NAMALWA (cell line): ENCODE results near the gene EEPD1.
"Not testable (repeated sequence)": the region's sequence is repeated elsewhere in the genome, so short reads cannot be mapped to it uniquely, and the experiment has no call there.

Source experiments
- DNase-seq: peaks from one replicate; pipeline ENCODE4 v3.0.0-alpha.2; 2015; ENCODE audit warnings: low spot score

The EEPD1 gene

DNA sequence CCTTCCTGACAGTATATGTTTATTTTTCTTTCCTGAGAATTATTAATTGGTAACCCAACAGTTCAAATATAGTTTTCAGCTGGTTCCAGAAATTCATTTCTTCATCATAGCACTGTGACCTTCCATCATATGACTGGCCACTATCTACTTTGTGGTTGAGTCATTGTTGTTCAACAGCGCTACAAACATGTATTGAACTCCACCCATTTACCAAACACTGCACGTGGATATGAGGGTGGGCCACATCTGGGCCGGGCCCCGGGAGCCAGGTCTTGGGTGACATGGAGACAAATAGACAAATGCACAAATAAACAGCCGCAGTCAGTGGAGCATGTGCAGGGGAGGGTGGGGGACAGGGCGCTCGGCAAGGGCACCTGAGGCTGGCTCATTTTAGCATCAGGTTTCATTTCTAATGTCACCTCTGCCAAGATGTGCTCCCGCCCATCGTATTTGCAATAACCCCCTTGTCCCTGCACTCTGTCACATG is 24.0 kb upstream of the EEPD1 start:
- DNase-seq, result no peak

- DNase-seq, result no peak
These were observed 22.7 kb upstream of the EEPD1 start for GRCh38 chr7:36130236-36130945.

- DNase-seq, result no peak
These were observed 22.0 kb upstream of the EEPD1 start for GRCh38 chr7:36131026-36131425.

- DNase-seq, result no peak
These were observed 21.6 kb upstream of the EEPD1 start for GRCh38 chr7:36131499-36131898.

DNA sequence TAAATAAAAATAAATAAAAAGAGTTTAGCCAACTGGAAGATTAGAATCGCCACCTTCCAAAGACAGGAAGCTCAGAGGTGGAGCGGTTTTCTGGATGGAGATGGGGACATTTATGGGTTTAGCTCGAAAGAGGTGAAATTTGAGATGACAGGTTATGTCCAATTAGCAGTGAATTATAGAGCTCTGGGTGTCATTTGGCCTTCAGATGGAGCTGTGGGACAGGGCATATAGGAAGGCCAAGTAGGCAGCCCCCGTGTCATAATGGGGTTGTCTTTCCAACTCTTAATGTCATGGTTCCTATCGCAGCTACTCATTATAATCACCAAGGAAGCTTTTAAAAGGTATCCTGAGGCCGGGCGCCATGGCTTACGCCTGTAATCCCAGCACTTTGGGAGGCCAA is 21.0 kb upstream of the EEPD1 start:
- DNase-seq, result peak; percentile 48

GRCh38 chr7:36135700-36136099 is 17.4 kb upstream of the EEPD1 start:
- no peak for DNase-seq

DNA sequence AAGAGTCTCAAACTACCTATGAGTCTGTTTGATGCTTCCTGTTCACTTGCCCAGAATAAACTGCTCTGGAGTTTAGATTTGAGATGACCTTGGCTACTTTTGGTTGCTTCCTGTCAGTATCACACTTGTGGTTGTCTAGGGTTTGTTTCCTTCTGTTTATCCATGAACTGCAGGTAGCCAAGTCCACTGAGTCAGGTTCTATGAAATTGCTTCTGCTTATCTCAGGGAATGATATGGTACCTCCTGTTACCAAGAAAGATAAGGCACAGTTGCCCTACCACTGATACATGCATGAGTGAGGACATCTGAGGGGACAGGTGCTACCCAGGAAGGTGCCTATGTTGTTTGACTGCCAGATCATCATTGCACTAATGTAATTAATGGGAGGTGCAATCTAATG is 15.8 kb upstream of the EEPD1 start:
- DNase-seq, result no peak

DNA sequence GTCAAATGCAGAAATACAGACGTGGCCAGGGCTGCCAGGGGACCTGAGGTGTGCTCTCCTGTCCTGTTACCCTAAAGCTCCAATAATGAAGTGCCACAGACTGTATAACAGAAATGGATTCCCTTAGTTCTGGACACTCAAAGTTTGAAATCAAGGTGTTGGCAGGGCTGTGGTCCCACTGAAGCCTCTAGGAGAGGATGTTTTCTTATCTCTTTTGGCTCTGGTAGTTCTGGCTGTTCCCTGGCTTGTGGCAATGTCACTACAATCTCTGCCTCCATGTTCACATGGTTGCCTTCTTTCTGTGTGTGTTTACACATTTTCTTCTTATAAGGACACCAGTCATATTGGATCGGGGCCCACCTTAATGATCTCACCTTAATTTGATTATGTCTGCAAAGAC is 15.3 kb upstream of the EEPD1 start:
- no peak for DNase-seq

GRCh38 chr7:36138209-36138608 is 14.8 kb upstream of the EEPD1 start:
- no peak for DNase-seq

DNA sequence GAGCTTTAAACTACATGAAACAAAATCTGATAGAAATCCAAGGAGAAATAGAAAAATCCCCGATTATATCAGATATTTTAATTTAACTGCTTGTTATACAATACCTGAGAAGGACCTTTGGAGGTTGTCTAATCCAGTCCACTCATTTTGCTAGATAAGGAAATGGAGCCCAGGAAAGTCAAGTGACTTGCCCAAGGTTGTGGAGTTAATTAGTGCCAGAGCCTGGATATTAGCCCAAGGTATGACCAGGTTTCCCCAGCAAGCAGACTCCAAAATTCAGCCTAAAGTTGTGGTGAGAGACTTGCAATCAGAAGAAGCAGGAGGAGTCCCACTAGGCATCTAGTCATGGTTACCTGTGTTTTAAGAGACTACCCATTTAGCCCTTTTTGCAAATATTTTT is 11.7 kb upstream of the EEPD1 start:
- DNase-seq, result no peak

DNA sequence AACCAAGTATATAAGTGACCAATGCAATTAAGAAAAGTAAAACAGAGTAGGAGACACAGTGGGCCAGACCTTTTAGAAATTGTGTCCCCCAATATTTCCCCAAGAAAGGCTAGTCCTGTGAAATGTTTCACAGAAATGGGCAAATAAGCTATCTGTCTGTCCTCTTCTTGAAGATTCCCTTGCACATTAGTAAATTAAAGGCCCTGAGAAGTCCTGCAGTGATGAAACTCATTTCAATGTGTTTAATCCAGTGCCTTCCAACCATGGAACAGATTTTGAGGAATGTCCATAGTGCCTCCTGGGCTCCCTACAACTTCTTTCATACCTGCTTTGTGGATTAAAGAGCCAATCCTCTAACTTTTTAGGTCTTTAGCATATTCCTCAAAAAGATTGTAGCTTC is 11.2 kb upstream of the EEPD1 start:
- DNase-seq, result no peak

DNA sequence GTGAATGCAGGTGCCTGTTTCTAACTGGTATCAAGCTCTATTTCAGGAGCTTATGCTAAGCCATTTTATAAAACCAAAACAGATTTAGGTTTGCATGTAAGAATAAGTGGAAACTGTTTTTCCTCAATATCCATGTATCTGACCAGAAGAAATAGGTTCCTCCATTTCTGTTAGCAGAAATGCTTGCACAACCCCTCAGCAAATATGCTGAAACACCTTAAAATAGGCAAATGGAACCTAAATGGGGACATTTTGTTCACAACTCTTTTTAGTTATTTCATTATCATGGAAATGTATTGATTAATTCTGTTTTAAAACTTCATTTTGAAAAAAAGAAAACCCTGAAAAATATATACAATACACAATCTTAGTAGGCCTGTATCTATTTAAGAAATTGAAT is 8.9 kb upstream of the EEPD1 start:
- no peak for DNase-seq

DNA sequence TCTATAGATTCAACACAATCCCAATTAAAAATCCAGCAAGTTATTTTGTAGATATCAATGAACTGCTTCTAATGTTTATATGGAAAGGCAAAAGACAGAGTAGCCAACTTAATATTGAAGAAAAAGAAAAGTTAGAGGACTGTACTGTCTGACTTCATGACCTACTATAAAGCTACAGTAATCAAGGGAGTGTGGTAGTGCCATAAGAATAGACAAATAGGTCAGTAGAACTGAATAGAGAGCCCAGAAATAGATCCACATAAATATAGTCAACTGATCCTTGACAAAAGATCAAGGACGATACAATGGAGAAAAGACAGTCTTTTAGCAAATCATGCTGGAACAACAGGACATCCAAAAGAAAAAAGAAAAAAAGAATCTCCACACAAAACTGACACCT is 7.4 kb upstream of the EEPD1 start:
- DNase-seq, result no peak

DNA sequence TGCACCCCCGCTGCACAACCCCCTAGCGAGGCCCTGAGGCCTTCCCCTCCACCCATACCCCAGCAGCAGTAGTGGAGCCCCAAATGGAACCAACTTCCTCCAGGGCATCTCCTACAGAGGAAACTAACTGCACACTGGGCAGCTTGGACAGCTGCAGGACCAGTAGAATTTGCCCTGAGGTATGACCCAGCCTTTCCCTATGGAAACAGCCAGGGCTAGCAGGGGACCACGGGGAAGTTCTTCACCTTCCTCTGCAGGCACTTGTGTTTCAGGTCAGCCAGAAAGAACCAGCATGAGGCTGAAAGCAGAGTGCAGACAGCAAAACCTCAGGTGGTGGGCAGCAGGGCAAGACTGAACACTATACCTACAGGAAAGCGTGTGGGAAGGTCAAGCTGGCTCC is 5.7 kb upstream of the EEPD1 start:
- no peak for DNase-seq

GRCh38 chr7:36148422-36149065 is 4.5 kb upstream of the EEPD1 start:
- peak; percentile 34 for DNase-seq

DNA sequence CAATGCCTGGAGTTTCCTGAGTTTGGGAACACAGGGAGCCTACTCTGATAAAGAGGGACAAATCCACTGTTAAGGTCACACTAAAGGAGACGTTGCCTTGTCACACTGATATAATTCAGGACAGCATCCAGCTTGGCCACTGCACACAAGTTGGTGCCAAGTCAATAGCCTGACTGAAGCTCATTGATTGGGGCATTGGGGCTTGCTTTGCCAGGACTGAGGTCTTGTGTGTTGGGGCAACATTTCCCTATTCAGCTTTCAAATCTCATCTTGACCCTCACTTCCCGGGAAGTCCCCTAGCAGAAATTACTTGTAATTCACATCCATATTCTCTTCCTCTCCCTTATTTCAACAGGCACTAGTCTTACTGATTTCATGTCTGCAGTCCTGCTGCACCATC is 3.8 kb upstream of the EEPD1 start:
- not testable (repeated sequence) for DNase-seq

- no peak for DNase-seq
These were observed 3.2 kb upstream of the EEPD1 start for GRCh38 chr7:36149694-36150452.

DNA sequence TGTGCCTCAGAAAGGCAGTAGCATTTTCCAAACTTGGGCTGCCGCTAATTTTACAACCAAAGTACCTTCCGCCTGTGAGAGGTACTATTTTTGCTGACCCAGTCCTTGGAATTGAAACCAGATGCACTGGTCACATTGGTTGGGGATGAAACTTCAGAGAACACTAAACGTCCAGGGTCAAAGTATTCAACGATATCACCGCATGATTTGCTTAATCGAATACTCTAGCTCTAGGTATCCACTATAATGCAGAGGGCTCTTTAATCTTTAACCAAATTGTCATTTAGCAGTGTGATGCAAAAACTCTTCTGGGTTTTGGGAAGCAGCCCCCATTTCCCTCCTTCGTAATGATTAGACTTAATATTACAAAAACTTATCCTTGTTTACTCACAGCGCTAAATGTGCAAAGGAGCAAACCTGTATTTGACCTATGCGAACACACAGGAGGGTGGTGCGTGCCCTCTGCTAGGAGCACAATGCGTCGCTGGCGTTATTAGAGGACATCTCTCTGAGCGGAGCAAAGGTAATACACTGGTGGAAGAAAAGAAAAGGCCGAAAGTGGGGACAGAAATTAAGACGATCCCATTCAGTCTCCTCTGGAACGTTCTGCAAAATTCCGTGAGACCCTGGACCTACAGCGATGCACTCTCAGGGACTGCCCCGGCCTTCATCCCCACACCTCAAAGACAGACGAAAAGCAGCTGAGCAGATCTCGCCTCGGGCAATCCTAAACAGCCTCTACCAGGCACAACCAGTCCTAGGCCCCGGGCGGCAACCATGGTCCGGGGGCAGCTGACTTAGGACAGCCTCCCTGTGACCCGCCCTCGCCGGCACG is 916 bp upstream of the EEPD1 start:
- DNase-seq, result no peak

DNA sequence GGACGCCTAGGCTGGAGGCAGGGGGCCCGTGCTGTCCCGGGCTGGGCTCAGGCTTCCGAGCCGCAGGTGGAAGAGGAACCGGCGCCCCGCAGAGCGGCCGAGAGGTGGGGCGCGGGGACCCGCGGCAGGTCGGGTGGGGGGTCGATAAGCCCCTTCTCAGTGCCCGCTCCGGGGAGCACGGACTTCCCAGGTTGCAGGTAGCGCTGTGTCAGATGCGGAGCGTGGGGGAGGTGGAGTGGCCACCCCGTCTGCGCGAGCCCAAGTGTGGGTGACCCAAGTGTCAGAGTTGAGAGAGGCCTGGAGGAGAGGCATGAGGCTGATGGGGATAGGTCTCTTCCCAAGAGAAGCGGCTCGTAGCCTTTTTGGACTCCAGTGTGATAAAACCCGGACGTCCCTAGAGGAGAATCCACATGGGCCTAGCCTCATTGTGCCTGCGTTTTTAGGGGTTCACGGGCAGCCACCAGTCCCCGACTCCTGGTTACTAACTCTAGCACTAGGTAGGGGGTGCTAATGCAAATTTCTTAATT is 580 bp downstream of the EEPD1 start:
- DNase-seq, result peak; percentile 50

DNA sequence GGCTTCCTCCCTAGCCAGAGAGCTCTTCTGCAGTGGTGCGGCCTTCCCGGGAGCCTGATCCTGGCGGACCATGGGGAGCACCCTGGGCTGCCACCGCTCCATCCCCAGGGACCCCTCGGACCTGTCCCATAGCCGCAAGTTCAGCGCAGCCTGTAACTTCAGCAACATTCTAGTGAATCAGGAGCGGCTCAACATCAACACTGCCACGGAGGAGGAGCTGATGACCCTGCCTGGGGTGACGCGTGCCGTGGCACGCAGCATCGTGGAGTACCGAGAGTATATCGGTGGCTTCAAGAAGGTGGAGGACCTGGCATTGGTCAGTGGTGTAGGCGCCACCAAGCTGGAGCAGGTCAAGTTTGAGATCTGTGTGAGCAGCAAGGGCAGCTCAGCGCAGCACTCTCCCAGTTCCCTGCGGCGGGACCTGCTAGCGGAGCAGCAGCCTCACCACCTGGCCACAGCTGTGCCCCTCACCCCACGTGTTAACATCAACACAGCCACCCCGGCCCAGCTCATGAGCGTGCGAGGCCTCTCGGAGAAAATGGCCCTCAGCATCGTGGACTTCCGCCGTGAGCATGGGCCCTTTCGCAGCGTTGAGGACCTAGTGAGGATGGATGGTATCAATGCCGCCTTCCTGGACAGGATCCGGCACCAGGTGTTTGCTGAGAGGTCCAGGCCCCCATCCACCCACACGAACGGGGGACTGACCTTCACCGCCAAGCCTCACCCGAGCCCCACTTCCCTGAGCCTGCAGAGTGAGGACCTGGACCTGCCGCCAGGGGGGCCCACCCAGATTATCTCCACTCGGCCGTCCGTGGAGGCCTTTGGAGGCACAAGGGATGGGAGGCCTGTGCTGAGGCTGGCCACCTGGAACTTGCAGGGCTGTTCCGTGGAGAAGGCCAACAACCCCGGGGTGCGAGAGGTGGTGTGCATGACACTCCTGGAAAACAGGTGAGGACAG is 1.5 kb downstream of the EEPD1 start:
- DNase-seq, result no peak
